DMS53 treated with DMSO at 0.1 percent for 48 hours (cell line): ENCODE results near the gene OR6C70.
A peak's percentile ranks its signal among the peaks of the same experiment; 100 is the strongest.
"Not testable (repeated sequence)": the region's sequence is repeated elsewhere in the genome, so short reads cannot be mapped to it uniquely, and the experiment has no call there.

Experiments
- DNase-seq: peaks from one replicate; lab custom pipeline; 2025; ENCODE audit not compliant: unreplicated experiment; lab: John Stamatoyannopoulos, UW

The OR6C70 gene

GRCh38 chr12:55470088-55470829 is at the start of gene OR6C70:
TSS of gene OR6C70 (minus strand) at chr12:55470138. CDS start at chr12:55470138, 0 bp downstream.
- DNase-seq: no peak

DNA sequence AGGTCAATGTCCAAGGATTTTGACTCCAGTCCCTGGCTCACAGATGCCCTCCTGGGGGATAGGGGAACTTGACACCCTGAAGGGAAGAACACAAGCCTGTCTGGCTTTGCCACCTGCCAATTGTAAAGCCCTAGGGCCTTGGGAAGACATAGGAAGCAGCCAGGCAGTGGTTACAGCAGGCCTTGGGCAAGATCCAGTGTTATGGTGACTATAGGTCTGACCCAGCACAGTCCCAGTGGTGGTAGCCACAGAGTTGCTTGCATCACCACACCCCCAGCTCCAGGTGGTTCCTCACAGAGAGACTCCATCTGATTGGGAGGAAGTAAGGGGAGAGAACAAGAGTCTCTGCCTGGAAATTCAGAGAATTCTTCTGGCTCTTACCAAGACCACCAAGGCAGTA is 46.5 kb upstream of the OR6C70 start:
- DNase-seq: no peak

DNA sequence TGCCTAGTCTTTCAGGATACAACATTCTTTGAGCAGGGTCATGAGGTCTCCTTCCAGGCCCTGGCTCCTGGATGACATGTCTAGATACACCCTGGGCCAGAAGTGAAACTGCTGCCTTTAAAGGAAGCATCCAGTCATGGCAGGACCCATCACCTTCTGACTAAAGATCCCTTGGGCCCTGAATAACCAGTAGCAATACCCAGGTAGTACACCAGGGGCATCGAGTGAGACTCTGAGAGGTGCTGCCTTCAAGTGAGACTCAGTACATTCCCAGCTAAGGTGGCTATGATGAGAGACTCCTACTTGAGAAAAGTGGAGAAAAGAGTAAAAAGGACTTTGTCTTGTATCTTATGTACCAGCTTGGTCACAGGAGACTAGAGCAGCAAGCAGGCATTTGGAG is 45.8 kb upstream of the OR6C70 start:
- DNase-seq: no peak

GRCh38 chr12:55501601-55502000 is 31.7 kb upstream of the OR6C70 start:
- no peak for DNase-seq

GRCh38 chr12:55499810-55500252 is 29.9 kb upstream of the OR6C70 start:
- DNase-seq: peak; percentile 26

DNA sequence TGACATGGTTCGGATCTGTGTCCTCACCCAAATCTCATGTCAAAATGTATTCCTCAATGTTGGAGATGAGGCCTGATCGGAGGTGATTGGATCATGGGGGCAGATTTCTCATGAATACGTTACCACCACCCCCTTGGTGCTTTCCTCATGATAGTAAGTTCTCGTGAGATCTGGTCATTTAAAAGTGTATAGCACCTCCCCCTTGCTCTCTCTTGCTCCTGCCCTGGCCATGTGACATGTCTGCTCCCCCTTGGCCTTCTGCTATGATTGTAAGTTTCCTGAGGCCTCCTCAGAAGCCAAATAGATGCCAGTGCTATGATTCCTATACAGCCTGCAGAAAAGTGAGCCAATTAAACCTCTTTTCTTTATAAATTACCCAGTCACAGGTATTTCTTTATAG is 29.3 kb upstream of the OR6C70 start:
- DNase-seq: no peak

DNA sequence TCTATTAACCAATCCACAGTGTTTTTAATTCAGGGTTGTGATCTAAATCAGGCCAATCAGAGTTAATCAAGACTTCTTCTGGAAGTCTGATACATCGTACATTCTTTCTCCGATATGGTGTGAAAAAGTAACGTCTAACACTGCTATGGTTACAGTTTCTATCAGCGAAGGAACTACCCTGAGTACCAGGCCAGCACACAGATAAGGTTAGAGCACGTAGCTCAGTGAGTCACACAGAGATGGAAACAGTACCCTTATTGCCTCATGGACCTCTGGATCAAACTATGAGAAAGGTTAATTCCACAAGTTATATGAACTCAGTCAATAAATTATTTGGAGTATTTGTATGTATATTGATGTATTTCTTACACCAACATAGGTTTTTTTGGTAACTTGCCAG is 25.6 kb upstream of the OR6C70 start:
- no peak for DNase-seq

- no peak for DNase-seq
Measured at GRCh38 chr12:55492078-55492477, 22.1 kb upstream of the OR6C70 start, which contains the start of gene OR6C68. TSS of gene OR6C68 (plus strand) at chr12:55492378. CDS start at chr12:55492378, 0 bp downstream.

GRCh38 chr12:55484284-55484683 is 14.3 kb upstream of the OR6C70 start:
- DNase-seq: not testable (repeated sequence)

DNA sequence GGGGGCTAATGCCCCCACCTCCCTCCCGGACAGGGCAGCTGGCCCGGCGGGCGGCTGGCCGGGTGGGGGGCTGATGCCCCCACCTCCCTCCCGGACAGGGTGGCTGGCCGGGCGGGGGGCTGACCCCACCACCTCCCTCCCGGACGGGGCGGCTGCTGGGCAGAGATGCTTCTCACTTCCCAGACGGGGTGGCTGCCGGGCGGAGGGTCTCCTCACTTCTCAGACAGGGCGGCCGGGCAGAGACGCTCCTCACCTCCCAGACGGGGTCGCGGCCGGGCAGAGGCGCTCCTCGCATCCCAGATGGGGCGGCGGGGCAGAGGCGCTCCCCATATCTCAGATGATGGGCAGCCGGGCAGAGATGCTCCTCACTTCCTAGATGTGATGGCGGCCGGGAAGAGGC is 9.2 kb upstream of the OR6C70 start:
- not testable (repeated sequence) for DNase-seq

DNA sequence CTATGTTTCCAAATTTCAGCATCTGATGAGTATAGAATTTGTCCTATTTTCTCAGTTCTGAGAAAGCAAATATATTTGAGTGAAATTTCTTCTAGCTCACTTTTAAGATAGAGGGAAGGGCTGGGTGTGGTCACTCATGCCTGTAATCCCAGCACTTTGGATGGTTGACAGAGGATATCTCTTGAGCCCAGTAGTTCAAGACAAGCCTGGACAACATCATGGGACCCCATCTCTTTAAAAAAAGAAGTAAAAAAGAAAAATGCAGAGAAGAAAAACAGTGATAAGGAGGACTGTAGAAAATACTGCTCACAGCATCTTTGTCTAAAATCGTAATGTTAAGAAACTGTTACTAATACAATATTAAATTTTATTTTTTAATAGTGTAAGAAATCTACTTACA is 2.3 kb upstream of the OR6C70 start:
- no peak for DNase-seq

DNA sequence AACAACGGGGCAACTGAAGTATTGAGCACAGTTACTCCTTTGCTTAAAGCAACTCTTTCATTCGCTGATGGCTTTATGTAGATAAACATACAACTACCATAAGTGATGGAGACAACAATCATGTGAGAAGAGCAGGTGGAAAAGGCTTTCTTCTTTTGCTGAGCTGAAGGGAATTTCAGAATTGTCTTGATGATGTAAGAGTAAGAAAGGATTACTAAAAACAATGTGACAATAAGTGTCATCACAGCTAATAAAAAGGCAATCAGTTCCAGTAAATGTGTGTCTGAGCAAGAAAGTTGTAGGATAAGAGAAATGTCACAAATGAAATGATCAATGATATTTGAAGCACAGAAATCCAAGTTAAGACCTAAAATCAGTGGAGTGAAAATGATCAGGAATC is 647 bp downstream of the OR6C70 start:
- DNase-seq: no peak

DNA sequence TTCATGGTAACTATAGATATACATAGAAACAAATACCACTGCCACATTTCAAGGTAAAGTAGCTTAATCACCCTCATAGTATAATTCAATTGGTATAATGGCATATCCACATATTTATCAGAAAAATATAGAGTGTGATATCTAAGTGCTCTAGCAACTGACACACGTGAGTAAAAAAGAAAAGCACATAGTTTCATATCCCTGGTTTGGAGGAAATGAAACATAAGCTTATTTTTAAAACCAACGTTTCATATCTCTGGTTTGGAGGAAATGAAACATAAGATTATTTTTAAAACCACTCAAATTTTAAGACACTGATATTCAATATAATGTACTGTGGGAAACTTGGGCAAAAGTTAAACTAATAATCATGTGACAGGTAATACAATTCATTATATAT is 2.1 kb downstream of the OR6C70 start:
- no peak for DNase-seq

GRCh38 chr12:55464926-55465325 is 5.0 kb downstream of the OR6C70 start:
- not testable (repeated sequence) for DNase-seq

- no peak for DNase-seq
Measured at GRCh38 chr12:55448825-55449224, 21.1 kb downstream of the OR6C70 start.

- peak; percentile 15 for DNase-seq
Measured at GRCh38 chr12:55446326-55446725, 23.6 kb downstream of the OR6C70 start.

DNA sequence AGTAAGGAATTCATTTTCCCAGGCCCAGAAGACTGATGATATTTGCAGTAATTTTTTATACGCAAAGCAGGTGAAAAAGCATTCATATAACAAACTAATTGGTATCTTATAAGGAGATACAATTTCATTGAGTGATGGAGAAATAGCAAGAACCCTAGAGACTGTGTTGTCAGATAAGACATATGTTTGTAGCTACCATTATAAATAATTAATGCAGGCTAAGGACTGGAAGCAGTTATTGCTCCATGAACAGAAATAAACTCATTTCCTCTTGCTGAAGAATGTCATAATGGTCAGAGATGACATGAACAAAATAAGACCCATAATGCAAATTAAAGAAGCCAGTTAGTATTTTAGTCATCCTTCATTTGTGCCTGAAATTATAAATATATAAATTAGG is 24.6 kb downstream of the OR6C70 start:
- no peak for DNase-seq

GRCh38 chr12:55443776-55444175 is 26.2 kb downstream of the OR6C70 start, which contains the start of gene OR6C2:
TSS of gene OR6C2 (plus strand) at chr12:55444076. CDS start at chr12:55452214, 8,138 bp downstream.
- DNase-seq: no peak

GRCh38 chr12:55441233-55441632 is 28.7 kb downstream of the OR6C70 start:
- DNase-seq: not testable (repeated sequence)

DNA sequence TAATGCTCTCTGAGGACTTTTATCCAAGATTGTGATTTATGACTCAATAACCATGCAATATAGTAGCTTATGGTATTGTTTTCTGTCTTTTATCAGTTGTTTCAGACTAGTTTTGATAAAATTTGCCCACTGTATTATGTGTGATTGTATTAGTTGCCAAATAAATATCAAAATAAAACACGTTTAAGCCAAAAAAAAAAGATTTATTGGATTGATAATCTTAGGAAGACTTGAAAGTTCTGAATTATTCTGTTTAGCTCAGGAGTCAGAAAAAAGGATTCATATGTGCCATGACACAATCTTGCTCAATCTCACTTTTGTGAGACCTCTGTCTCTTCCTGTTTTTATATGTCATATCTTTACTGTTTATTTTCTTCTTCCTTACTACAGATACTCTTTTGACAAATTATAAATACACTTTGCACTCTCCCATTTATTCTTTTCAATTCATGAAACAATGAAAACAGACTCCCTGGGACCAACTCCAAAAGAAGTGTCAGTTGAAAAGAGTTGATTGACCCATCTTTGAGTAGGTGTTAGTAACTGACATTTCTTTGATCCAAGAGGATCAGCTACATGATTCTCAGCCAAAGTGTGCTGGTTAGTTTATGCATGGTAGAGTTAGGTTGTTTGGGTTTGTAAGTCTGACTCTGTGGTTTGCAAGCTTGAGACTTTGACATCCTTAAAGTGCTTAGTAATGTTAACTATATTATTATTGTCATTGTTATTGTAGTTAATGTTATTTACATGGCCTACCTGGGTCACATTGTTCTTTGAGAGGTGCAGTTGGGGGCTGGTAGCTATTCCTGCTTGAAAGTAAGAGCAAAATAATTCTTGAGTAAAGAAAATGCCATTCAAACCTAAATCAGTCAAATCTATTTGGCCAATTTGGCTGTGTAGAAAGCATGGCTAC is 41.4 kb downstream of the OR6C70 start:
- no peak for DNase-seq

- no peak for DNase-seq
Measured at GRCh38 chr12:55425954-55426353, 44.0 kb downstream of the OR6C70 start, which contains the start of gene OR6C76. TSS of gene OR6C76 (plus strand) at chr12:55426254. CDS start at chr12:55426254, 0 bp downstream.
